HG03108 (cell line): ENCODE measurements around the gene PTPRN2.
"Not testable (repeated sequence)": the region's sequence is repeated elsewhere in the genome, so short reads cannot be mapped to it uniquely, and the experiment has no call there.

Source experiments
- ATAC-seq: cut with Tn5 transposase; IDR thresholded peaks from one replicate; pipeline ENCODE4 v1.9.1; 2021; ENCODE audit warnings: moderate library complexity; ENCODE audit not compliant: unreplicated experiment

Gene PTPRN2

GRCh38 chr7:157497744-157498651, 1089.6 kb downstream of the PTPRN2 start:
- ATAC-seq = no peak

GRCh38 chr7:157497367-157497743, 1090.3 kb downstream of the PTPRN2 start:
- ATAC-seq = no peak

GRCh38 chr7:157496416-157497275, 1091.0 kb downstream of the PTPRN2 start:
- no peak for ATAC-seq

- ATAC-seq = no peak
Measured at GRCh38 chr7:157495594-157495993, 1092.0 kb downstream of the PTPRN2 start.

- ATAC-seq = no peak
Measured at GRCh38 chr7:157495177-157495553, 1092.5 kb downstream of the PTPRN2 start.

- no peak for ATAC-seq
Measured at GRCh38 chr7:157494506-157495176, 1093.0 kb downstream of the PTPRN2 start.

- no peak for ATAC-seq
Measured at GRCh38 chr7:157493776-157494175, 1093.8 kb downstream of the PTPRN2 start.

- ATAC-seq = no peak
Measured at GRCh38 chr7:157493017-157493416, 1094.6 kb downstream of the PTPRN2 start.

GRCh38 chr7:157490465-157490912, 1097.1 kb downstream of the PTPRN2 start:
- no peak for ATAC-seq

- not testable (repeated sequence) for ATAC-seq
Measured at GRCh38 chr7:157489870-157490269, 1097.8 kb downstream of the PTPRN2 start.
